ENCODE data around the gene ANKS3.

The ANKS3 gene

DNA sequence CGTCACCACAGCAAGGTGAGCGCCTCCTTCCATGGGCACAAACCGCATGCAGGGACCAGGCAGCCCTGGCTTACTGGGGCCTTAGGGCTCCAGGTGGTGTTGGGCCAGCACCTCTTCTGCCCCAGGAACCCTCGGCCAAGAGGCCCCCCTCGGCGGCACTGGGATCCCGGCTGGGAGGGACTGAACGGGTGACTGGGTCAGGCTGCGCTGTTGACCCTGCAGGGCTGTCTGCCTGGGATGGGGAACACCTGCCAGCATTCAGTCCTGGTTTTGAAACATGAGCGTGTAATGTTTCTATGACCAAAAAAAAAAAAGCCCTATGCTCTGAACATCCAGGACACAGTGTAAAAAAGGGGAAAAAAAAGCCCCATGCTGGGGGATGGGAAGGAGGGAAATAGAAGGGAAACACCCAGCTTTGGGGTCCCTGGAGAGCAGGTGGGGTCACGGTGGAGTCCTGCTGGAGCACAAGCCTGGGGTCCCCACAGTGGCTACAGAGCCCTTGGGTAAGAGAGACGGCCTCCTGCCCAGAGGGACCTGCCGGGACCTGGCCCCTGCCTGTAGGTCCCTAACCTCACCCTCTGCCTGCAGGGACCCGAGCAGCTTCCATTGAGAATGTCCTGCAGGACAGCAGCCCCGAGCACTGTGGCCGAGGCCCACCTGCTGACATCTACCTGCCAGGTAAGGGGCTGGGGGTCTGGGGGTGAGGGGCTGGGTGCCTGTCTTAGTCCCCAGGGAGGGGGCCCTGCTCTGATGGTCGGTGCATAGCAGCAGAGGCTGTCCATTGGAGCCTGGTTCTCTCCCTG is 50.6 kb downstream of the ANKS3 start:
- H3K36me3 ChIP-seq (ENCODE audit: control insufficient read depth in 2 of 2, insufficient read depth in 2 of 2, low read length in 2 of 2) = peaks cover 11 to 29% of the 10 kb centered on the region in 2 donors
- no peak overlapping the region for H3K9ac ChIP-seq (ENCODE audit: low read length in 2 of 2)
- H3K4me3 ChIP-seq (ENCODE audit: low read length in 2 of 2) = no peak overlapping the region
- peaks cover 5% of the 10 kb centered on the region for H3K4me1 ChIP-seq (ENCODE audit: control insufficient read depth, insufficient read depth, low read length)
- no peaks in the 10 kb centered on the region for H3K27me3 ChIP-seq (ENCODE audit: control insufficient read depth in 1 of 2, insufficient read depth in 2 of 2, low read length in 2 of 2)
- H3K9me3 ChIP-seq (ENCODE audit: control insufficient read depth in 2 of 2, low read length in 2 of 2) = no peaks in the 10 kb centered on the region
- H3K27ac ChIP-seq (ENCODE audit: low read length) = peak overlapping the region; percentile 24

DNA sequence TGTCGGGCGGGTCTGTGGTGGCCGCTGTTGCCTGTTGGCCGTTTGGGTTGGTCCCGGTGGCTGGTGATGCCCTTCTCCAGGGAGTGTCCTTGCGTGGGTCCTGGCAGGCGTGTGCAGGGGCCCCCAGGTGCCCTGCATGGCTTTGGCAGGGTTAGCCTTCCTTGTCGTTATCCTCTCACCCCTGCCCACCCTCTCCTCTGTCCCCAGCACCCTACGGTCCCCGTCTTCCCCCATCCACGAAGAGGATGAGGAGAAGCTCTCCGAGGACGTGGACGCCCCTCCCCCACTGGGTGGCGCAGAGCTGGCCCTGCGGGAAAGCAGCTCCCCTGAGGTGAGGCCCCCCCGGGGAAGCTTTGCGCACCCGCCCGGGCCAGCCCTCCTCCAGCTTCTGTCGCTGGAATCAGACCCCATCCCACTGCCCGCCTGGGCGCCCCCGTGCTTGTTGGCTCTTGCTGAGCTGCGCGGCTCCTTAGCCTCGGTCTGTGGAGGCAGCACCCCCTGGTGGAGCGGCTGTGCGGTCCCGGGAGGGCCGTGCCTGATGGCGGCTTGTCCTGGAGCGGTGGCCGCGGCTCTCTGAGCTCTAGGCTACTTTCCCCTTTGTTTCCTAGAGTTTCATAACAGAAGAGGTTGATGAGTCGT is 51.3 kb downstream of the ANKS3 start:
- Histone ChIP-seq H3K4me3 (ENCODE audit: low read length in 2 of 2) (peak overlapping the region; percentile 35 to 40), H3K27ac (ENCODE audit: low read length) (peak overlapping the region; percentile 24), H3K27me3 (ENCODE audit: control insufficient read depth in 1 of 2, insufficient read depth in 2 of 2, low read length in 2 of 2) (no peaks in the 10 kb centered on the region), H3K9ac (ENCODE audit: low read length in 2 of 2) (no peak overlapping the region), H3K4me1 (ENCODE audit: control insufficient read depth, insufficient read depth, low read length) (peaks cover 5% of the 10 kb centered on the region), H3K36me3 (ENCODE audit: control insufficient read depth in 2 of 2, insufficient read depth in 2 of 2, low read length in 2 of 2) (peaks cover 11 to 30% of the 10 kb centered on the region in 2 donors), H3K9me3 (ENCODE audit: control insufficient read depth in 2 of 2, low read length in 2 of 2) (no peaks in the 10 kb centered on the region)

DNA sequence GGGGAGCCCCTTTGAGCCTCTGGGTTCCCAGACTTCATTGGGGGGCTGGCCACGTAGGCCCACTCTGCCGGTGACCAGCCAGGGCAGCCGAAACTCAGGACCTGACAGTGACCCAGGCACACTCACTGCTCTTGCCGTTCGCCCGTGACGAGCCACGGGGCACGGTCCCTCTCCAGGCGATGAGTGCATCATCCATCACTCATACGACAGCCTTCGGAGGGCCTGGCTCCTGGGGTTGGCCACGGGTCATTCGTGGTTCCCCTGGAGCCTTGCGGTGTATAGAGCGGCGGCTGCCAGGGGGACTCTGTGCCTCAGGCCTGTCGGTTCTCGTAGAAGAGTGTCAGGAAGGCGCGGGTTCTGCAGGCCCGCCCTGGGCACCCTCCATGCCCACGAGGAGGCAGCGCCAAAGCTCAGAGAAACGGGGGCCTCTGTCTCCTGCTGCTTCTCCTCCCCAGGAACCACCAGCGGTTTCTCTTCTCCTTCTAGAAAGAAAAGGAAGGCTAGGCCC is 51.9 kb downstream of the ANKS3 start:
- peaks cover 11 to 34% of the 10 kb centered on the region in 2 donors for H3K36me3 ChIP-seq (ENCODE audit: control insufficient read depth in 2 of 2, insufficient read depth in 2 of 2, low read length in 2 of 2)

DNA sequence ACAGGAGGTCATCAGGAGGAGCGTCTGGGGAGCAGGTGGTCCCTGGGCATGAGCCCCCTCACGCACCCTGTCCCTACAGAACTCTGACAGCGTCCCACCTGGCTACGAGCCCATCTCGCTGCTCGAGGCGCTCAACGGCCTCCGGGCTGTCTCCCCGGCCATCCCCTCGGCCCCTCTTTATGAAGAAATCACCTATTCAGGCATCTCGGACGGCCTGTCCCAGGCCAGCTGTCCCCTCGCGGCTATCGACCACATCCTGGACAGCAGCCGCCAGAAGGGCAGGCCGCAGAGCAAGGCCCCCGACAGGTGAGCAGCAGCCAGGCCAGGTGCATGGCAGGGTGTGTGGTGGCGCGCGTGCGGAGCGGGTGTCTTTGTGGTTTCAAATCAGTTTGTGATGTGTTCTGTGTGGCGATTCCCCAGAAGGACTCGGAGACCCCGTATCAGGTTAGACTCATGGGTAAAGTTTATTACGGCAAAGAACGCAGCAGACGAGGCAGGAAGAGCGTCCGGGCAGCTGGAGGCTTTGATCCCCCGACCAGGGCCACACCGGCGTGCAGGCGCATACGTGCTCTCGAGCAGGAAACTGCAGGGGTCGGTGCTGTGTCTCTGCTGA is 52.5 kb downstream of the ANKS3 start:
- no peaks in the 10 kb centered on the region for H3K27me3 ChIP-seq (ENCODE audit: control insufficient read depth in 1 of 2, insufficient read depth in 2 of 2, low read length in 2 of 2)
- no peaks in the 10 kb centered on the region for H3K9me3 ChIP-seq (ENCODE audit: control insufficient read depth in 2 of 2, low read length in 2 of 2)
- H3K9ac ChIP-seq (ENCODE audit: low read length in 2 of 2) = no peak overlapping the region
- H3K4me3 ChIP-seq (ENCODE audit: low read length in 2 of 2) = no peak overlapping the region
- H3K27ac ChIP-seq (ENCODE audit: low read length) = no peak overlapping the region
- peaks cover 5% of the 10 kb centered on the region for H3K4me1 ChIP-seq (ENCODE audit: control insufficient read depth, insufficient read depth, low read length)
- peaks cover 14 to 30% of the 10 kb centered on the region in 2 donors for H3K36me3 ChIP-seq (ENCODE audit: control insufficient read depth in 2 of 2, insufficient read depth in 2 of 2, low read length in 2 of 2)

More for the DNA sequence above, 51.9 kb downstream of the ANKS3 start:
- H3K27me3 ChIP-seq (ENCODE audit: control insufficient read depth in 1 of 2, insufficient read depth in 2 of 2, low read length in 2 of 2) = no peaks in the 10 kb centered on the region
- H3K9me3 ChIP-seq (ENCODE audit: control insufficient read depth in 2 of 2, low read length in 2 of 2) = no peaks in the 10 kb centered on the region
- no peak overlapping the region for H3K4me3 ChIP-seq (ENCODE audit: low read length in 2 of 2)
- H3K4me1 ChIP-seq (ENCODE audit: control insufficient read depth, insufficient read depth, low read length) = peaks cover 5% of the 10 kb centered on the region
- H3K27ac ChIP-seq (ENCODE audit: low read length) = peak overlapping the region; percentile 24
- no peak overlapping the region for H3K9ac ChIP-seq (ENCODE audit: low read length in 2 of 2)

DNA sequence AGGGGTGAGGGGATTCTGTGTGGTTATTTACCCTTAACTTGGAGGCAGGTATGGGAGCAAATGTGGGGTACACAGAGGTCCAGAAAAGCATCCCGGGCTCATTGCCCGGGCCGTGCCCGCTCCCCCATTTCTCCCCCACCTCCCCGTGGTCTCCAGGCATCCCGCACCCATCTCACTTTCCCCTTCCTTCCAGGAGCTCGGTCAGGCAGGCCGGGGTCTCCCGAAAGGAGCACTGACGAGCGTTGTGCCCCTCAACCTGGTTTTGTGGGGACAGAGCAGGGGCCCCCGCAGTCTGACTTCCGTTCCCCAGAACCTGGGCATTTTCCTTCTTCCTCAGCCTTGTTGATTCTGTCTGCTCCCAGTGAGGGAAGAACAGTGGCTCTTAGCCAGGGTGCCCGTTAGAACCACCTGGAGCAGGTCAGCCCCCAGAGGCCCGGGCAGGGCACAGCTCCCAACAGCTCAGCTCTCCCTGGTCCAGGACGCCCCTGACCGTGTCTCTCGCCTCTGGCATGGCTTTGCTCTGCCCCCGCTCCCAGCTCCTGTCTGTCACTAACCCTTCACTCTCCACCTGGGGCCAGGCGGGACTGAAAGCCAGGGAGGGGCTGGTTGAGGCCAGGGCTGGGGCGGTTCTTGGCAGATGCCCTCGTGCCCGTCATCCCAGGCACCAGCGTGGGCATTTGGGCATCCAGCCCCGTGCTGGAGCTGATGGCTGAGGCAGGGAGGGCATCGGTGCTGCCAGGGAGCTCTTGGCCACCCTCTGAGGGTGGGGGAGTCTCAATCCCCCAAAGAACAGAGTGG is 53.2 kb downstream of the ANKS3 start:
- Histone ChIP-seq H3K36me3 (ENCODE audit: control insufficient read depth in 2 of 2, insufficient read depth in 2 of 2, low read length in 2 of 2) (peaks cover 17 to 30% of the 10 kb centered on the region in 2 donors), H3K4me3 (ENCODE audit: low read length in 2 of 2) (peak overlapping the region in 1 of 2 donors; percentile 40), H3K4me1 (ENCODE audit: control insufficient read depth, insufficient read depth, low read length) (peaks cover 5% of the 10 kb centered on the region), H3K9me3 (ENCODE audit: control insufficient read depth in 2 of 2, low read length in 2 of 2) (no peaks in the 10 kb centered on the region), H3K9ac (ENCODE audit: low read length in 2 of 2) (peak overlapping the region in 1 of 2 donors; percentile 15), H3K27me3 (ENCODE audit: control insufficient read depth in 1 of 2, insufficient read depth in 2 of 2, low read length in 2 of 2) (no peaks in the 10 kb centered on the region), H3K27ac (ENCODE audit: low read length) (peak overlapping the region; percentile 37)

DNA sequence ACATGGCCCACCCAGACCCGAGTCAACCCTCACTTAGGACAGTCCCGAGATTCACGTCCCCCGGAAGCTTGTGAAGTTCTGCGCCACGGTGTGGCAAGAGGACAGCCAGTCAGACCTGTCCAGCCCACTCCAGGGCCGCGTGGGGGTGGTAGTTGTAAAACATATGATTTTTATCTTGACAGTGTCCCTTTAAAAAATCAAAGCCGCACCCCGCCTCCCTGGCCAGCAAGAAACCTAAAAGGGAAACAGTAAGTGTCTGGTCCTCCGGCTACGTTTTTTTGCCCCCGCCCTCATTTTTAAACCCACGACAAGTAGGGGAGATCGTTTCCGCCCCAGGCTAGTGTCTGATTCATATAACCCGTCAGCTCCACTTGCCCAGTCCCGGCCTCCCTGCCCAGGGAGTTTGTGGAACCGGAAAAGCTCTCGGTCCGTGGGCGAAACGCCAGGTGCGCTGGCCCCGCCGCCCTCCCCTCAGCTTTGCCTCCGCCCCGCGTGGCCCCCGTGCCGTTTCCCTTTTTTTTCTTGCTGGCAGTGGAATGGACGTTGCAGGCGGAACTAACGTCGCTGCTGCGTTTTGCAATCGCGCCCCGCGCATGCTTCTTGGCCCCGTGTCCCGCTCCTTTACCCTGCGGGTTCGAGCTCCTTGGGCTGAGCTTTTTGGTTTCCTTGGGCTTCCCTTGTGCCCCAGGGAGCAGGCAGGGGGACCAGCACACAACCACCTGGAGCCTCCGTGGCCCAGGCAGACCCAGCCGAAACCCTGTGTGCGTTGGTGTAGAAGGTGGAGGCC is 54.0 kb downstream of the ANKS3 start:
- Histone ChIP-seq H3K36me3 (ENCODE audit: control insufficient read depth in 2 of 2, insufficient read depth in 2 of 2, low read length in 2 of 2) (peaks cover 20 to 26% of the 10 kb centered on the region in 2 donors), H3K9me3 (ENCODE audit: control insufficient read depth in 2 of 2, low read length in 2 of 2) (no peaks in the 10 kb centered on the region), H3K27me3 (ENCODE audit: control insufficient read depth in 1 of 2, insufficient read depth in 2 of 2, low read length in 2 of 2) (no peaks in the 10 kb centered on the region), H3K4me3 (ENCODE audit: low read length in 2 of 2) (peak overlapping the region in 1 of 2 donors; percentile 52), H3K4me1 (ENCODE audit: control insufficient read depth, insufficient read depth, low read length) (peaks cover 5% of the 10 kb centered on the region), H3K27ac (ENCODE audit: low read length) (peak overlapping the region; percentile 37), H3K9ac (ENCODE audit: low read length in 2 of 2) (peak overlapping the region in 1 of 2 donors; percentile 15)

DNA sequence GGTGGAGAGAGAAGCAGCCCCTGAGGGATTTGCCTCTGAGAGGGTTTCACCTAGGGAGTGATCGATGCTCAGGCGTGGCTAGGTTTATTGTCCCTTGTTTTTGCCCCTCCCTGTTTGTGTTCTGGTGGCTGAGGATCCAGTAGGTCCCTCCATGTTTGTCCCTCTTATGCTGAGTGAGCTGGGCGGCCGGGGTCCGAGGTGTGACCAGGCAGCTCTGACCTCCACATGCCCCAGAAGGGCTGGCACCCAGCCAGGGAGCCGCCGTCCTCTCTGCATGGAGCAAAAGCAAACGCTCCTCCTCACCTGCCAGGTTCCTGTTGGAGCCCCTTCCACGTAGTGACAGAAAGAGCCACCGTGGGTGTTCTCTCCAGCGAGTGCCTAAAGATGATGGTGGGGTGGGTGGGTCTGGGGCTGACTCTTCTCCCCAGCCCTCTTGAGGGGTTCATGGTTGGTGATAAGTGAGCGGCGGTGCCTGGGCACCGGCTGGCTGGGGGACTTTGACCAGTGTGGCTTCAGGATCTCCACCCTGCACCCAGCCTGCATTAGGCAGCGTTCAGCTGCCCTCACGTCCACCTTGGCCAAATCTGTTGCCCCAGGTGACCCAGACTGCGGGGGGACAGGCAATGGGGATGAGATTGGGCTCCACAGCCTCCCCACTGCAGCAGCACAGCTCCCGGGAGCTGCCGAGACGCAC is 54.8 kb downstream of the ANKS3 start:
- Histone ChIP-seq H3K27me3 (ENCODE audit: control insufficient read depth in 1 of 2, insufficient read depth in 2 of 2, low read length in 2 of 2) (no peaks in the 10 kb centered on the region), H3K9me3 (ENCODE audit: control insufficient read depth in 2 of 2, low read length in 2 of 2) (no peaks in the 10 kb centered on the region), H3K36me3 (ENCODE audit: control insufficient read depth in 2 of 2, insufficient read depth in 2 of 2, low read length in 2 of 2) (peaks cover 19 to 22% of the 10 kb centered on the region in 2 donors), H3K4me3 (ENCODE audit: low read length in 2 of 2) (peak overlapping the region in 1 of 2 donors; percentile 52), H3K9ac (ENCODE audit: low read length in 2 of 2) (no peak overlapping the region), H3K27ac (ENCODE audit: low read length) (no peak overlapping the region), H3K4me1 (ENCODE audit: control insufficient read depth, insufficient read depth, low read length) (peaks cover 5% of the 10 kb centered on the region)

DNA sequence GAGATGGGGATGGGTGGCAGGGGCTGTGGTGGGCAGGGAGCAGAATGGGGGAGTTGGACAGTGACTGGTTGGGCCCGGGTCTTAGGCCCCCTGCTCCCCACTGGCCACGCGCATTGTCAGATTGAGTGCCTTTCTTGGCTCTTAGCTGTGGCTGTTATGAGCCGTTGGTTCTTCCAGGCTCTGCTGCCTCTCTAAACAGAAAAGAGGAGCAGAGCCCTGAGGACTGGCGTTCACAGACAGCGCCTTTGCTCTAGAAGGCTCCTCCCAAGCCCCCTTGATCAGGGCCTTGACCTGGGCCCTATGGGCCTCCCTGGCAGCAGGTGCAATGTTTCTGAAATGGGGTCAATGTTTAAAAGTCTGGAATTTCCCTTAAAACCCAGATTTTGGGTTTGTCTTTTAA is 55.5 kb downstream of the ANKS3 start:
- peaks cover 5% of the 10 kb centered on the region for H3K4me1 ChIP-seq (ENCODE audit: control insufficient read depth, insufficient read depth, low read length)
- H3K4me3 ChIP-seq (ENCODE audit: low read length in 2 of 2) = no peak overlapping the region
- H3K36me3 ChIP-seq (ENCODE audit: control insufficient read depth in 2 of 2, insufficient read depth in 2 of 2, low read length in 2 of 2) = peaks cover 14 to 19% of the 10 kb centered on the region in 2 donors
- no peaks in the 10 kb centered on the region for H3K27me3 ChIP-seq (ENCODE audit: control insufficient read depth in 1 of 2, insufficient read depth in 2 of 2, low read length in 2 of 2)
- H3K27ac ChIP-seq (ENCODE audit: low read length) = no peak overlapping the region
- no peaks in the 10 kb centered on the region for H3K9me3 ChIP-seq (ENCODE audit: control insufficient read depth in 2 of 2, low read length in 2 of 2)
- no peak overlapping the region for H3K9ac ChIP-seq (ENCODE audit: low read length in 2 of 2)

DNA sequence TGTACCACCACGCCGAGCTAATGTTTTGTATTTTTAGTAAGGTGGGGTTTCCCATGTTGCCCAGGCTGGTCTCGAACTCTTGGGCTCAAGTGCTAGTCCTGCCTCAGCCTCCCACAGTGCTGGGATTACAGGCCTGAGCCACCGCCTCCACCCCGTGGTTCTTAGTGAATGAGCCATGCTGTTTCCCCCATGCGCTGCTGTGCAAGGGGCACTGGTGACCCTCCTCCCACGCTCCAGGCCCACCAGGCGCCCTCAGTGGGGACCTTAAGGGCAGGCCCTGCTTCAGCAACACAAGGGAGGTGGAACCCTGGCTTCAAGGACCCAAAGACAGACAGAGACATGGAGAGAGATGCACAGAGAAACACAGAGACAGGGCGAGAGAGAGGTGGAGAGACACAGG is 56.1 kb downstream of the ANKS3 start:
- no peaks in the 10 kb centered on the region for H3K9me3 ChIP-seq (ENCODE audit: control insufficient read depth in 2 of 2, low read length in 2 of 2)
- H3K4me1 ChIP-seq (ENCODE audit: control insufficient read depth, insufficient read depth, low read length) = peaks cover 5% of the 10 kb centered on the region
- H3K9ac ChIP-seq (ENCODE audit: low read length in 2 of 2) = no peak overlapping the region
- no peaks in the 10 kb centered on the region for H3K27me3 ChIP-seq (ENCODE audit: control insufficient read depth in 1 of 2, insufficient read depth in 2 of 2, low read length in 2 of 2)
- H3K27ac ChIP-seq (ENCODE audit: low read length) = no peak overlapping the region
- H3K36me3 ChIP-seq (ENCODE audit: control insufficient read depth in 2 of 2, insufficient read depth in 2 of 2, low read length in 2 of 2) = peaks cover 9 to 22% of the 10 kb centered on the region in 2 donors
- no peak overlapping the region for H3K4me3 ChIP-seq (ENCODE audit: low read length in 2 of 2)

All from stomach smooth muscle (tissue), 2 donors.